Spleen (tissue), 11 donors: ENCODE measurements around the gene PNO1. TPM values are rescaled to one million over a fixed set of nuclear protein-coding genes. Genes with fewer than 3 reads are reported as not detected.

Source experiments
- DNase-seq: peaks from one replicate; pipeline ENCODE4 v3.0.0-alpha.2; 2020
- H3K27ac ChIP-seq, 8 donors: fragments of 200-600 bp; sonication (generic) in 7 of 8; 1 replicate in 4 of 8; 2 replicates in 4 of 8; pipeline versions ENCODE4 v1.5.0 to v1.8.0; 2016 to 2021; ENCODE audit warnings: inconsistent platforms in 4 of 8, mild to moderate bottlenecking in 4 of 8, moderate library complexity in 1 of 8
- H3K27me3 ChIP-seq, 7 donors: fragments of 200-600 bp; sonication (generic) in 6 of 7; replicated peaks in 1 of 7; 1 replicate in 4 of 7; 2 replicates in 3 of 7; pipeline versions ENCODE4 v1.5.0 to v1.8.0; 2016 to 2021; ENCODE audit warnings: inconsistent platforms in 3 of 7, mild to moderate bottlenecking in 1 of 7
- H3K36me3 ChIP-seq, 6 donors: fragments of 200-600 bp; sonication (generic) in 5 of 6; 1 replicate in 4 of 6; 2 replicates in 2 of 6; pipeline versions ENCODE4 v1.5.0 to v1.8.0; 2016 to 2021; ENCODE audit warnings: inconsistent platforms in 2 of 6
- H3K4me1 ChIP-seq, 6 donors: fragments of 200-600 bp; sonication (generic) in 5 of 6; 1 replicate in 3 of 6; 2 replicates in 3 of 6; pipeline versions ENCODE4 v1.5.0 to v1.8.0; 2016 to 2021; ENCODE audit warnings: inconsistent platforms in 3 of 6
- H3K4me3 ChIP-seq, 8 donors: fragments of 200-600 bp; sonication (generic) in 7 of 8; 1 replicate in 4 of 8; 2 replicates in 4 of 8; pipeline versions ENCODE4 v1.5.0 to v1.8.0; 2016 to 2021; ENCODE audit warnings: inconsistent platforms in 4 of 8, mild to moderate bottlenecking in 4 of 8, moderate library complexity in 2 of 8
- H3K9me3 ChIP-seq, 8 donors: fragments of 200-600 bp; sonication (generic) in 7 of 8; 1 replicate in 4 of 8; 2 replicates in 4 of 8; pipeline versions ENCODE4 v1.5.0 to v1.8.0; 2016 to 2021; ENCODE audit warnings: inconsistent platforms in 4 of 8
- POLR2A ChIP-seq, 3 donors: fragments of 450-650 bp; IDR thresholded peaks; one replicate each; pipeline ENCODE4 v1.5.1; 2017; ENCODE audit warnings: antibody characterized with exemption in 3 of 3, mild to moderate bottlenecking in 1 of 3
- POLR2AphosphoS5 ChIP-seq, 3 donors: sonication (generic); formaldehyde crosslinking; IDR thresholded peaks; one replicate each; pipeline ENCODE4 v1.5.1; 2017; ENCODE audit warnings: antibody characterized with exemption in 3 of 3
- WGBS, 5 donors: extraction: QIAGEN DNeasy Blood & Tissue Kit in 3 of 5; methylation state at CpG; one replicate each; pipeline versions ENCODE4 v1.1.5 to v1.1.7; 2013 to 2018; 5-methylcytosine and 5-hydroxymethylcytosine counted together
- intact Hi-C: fragments of 100-400 bp; cut with DNase I; formaldehyde crosslinking; loops from one replicate; pipeline ENCODE4 v1.15.0; 2023; ENCODE audit warnings: low total_unique reads
- polyA plus RNA-seq, 3 donors: library from polyadenylated mRNA; stranded (reverse); fragments of 200-250 nt; gene quantifications; one replicate each; pipeline ENCODE4 v1.2.1, GENCODE V29; 2013
- total RNA-seq, 7 donors: library from RNA; depleted of rRNA in 3 of 7; stranded (reverse); fragments of >200 nt in 3 of 7; fragmentation: NEBNext Ultra II Directional in 4 of 7; extraction: Animal tissue kit (Norgen Biotek cat#: 25700) in 4 of 7; gene quantifications; one replicate each; pipeline versions ENCODE4 v1.1.0 to v1.2.1, GENCODE V29; 2016 to 2021
- TF ChIP-seq, protein P1 (sequence below), 11 experiments: fragments of 200-600 bp in 7 of 11; fragments of 450-650 bp in 4 of 11; sonication (generic) in 4 of 11; IDR thresholded peaks in 8 of 11; conservative IDR thresholded peaks in 3 of 11; 1 replicate in 7 of 11; 2 replicates in 4 of 11; pipeline versions ENCODE4 v1.4.0 to v1.8.0; 2016 to 2021; ENCODE audit warnings: antibody characterized with exemption in 11 of 11, inconsistent platforms in 4 of 11, mild to moderate bottlenecking in 1 of 11
- donor health status: healthy with polysubstance abuse.
- donor health status: DM: no; HTN: no; CAD: no; lungs with moderate emphysema.
- donor health status: DM: no; HTN: no; CAD: no.
- donor health status: Bipolar disorder and iron deficiency.
- donor health status: healthy.
- donor health status: DM: no; HTN: no; CAD: no.
- donor health status: DM: yes; HTN: yes; CAD: no.

The PNO1 gene
- total and polyA plus RNA-seq, 10 donors = 5.4 to 13.5 (median 10.7) TPM

DNA sequence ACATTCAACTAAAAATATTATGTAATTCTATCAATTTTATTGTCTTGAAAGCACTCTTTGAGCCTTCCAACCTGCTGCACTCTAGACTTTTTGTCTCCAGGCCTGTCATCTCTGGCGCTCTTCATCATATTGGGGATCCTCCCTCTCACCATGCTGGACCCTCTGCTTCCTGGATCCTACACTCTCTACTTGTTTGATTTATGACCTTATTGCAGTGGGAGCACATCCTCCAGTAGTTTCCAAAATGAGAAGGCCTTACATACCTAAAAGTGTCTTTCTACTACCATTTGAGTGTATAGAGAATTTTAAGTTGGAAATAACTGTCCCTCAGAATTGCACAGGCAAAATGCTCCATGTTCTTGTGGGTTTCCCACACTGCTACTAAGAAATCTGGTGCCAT, 25.2 kb downstream of the PNO1 start:
- Histone ChIP-seq H3K4me3 (no peak overlapping the region), H3K36me3 (peaks cover 0 to 96% (median 32%) of the 10 kb centered on the region in 6 donors), H3K4me1 (peaks cover 0 to 26% (median 6%) of the 10 kb centered on the region in 6 donors), H3K9me3 (no peaks in the 10 kb centered on the region), H3K27ac (no peak overlapping the region), H3K27me3 (no peaks in the 10 kb centered on the region)
- TF ChIP-seq, protein P1, sequence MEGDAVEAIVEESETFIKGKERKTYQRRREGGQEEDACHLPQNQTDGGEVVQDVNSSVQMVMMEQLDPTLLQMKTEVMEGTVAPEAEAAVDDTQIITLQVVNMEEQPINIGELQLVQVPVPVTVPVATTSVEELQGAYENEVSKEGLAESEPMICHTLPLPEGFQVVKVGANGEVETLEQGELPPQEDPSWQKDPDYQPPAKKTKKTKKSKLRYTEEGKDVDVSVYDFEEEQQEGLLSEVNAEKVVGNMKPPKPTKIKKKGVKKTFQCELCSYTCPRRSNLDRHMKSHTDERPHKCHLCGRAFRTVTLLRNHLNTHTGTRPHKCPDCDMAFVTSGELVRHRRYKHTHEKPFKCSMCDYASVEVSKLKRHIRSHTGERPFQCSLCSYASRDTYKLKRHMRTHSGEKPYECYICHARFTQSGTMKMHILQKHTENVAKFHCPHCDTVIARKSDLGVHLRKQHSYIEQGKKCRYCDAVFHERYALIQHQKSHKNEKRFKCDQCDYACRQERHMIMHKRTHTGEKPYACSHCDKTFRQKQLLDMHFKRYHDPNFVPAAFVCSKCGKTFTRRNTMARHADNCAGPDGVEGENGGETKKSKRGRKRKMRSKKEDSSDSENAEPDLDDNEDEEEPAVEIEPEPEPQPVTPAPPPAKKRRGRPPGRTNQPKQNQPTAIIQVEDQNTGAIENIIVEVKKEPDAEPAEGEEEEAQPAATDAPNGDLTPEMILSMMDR (IDR thresholded peaks at IDR 0.05 in 8 of 11, conservative IDR thresholded peaks at IDR 0.05 in 3 of 11) = no peak
- TF ChIP-seq POLR2AphosphoS5 (IDR thresholded peaks at IDR 0.05) (peak in 1 of 3 donors; percentile 12), POLR2A (IDR thresholded peaks at IDR 0.05) (no peak)
- no peak for DNase-seq
- 97 to 100% (median 100%) methylated on average over 1 of the region's 1 CpG for WGBS, 5 donors
- intact Hi-C loops = loop anchor here (10.0 kb wide), 1 partner anchor 58 kb away; no protein-coding TSS in a partner anchor

DNA sequence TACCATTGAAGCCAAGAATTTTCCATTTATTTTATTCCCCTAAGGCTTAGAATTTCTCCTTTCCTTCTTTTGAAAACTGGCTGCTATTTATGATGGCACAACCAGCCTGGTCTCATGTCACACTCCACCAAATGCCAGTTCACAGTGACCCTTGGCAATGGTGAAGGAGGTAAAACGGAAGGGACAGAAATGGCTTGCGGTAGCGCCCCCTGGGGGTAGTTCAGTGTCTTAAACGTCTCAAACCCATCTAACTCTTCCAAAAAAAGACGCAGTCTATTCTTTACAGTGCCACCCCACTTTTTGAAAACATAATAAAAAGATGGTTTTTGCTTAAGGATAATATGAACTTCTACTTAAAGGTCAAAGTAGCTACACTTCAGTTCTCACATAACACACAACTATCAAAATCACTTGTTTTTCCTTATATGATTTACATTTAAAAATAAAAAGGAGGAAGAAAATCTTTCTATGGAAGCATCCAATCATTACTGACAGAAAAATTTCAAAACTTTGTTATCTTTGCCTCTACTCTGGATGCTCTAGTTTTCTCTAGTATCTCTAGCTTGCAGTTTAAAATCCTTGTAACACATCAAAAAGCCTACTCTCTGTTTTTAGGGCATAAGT, 28.0 kb downstream of the PNO1 start:
- DNase-seq = no peak
- intact Hi-C loops = loop anchor here (10.0 kb wide), 1 partner anchor 61 kb away; no protein-coding TSS in a partner anchor
- no peaks in the 10 kb centered on the region for H3K9me3 ChIP-seq
- H3K4me3 ChIP-seq = no peak overlapping the region
- peaks cover under 1 to 47% (median 27%) of the 10 kb centered on the region in 6 donors for H3K4me1 ChIP-seq
- 35 to 46% (median 41%) methylated on average over 5 of the region's 5 CpGs for WGBS, 5 donors
- H3K36me3 ChIP-seq = peaks cover 0 to 72% (median 19%) of the 10 kb centered on the region in 6 donors
- TF ChIP-seq POLR2AphosphoS5 (IDR thresholded peaks at IDR 0.05) = no peak
- TF ChIP-seq, protein P1 (IDR thresholded peaks at IDR 0.05 in 8 of 11, conservative IDR thresholded peaks at IDR 0.05 in 3 of 11) = peak in 10 of 11 experiments; percentile 24 to 67 (median 44)
- H3K27ac ChIP-seq = no peak overlapping the region
- no peaks in the 10 kb centered on the region for H3K27me3 ChIP-seq

GRCh38 chr2:68187329-68187728, 29.6 kb downstream of the PNO1 start:
- H3K36me3 ChIP-seq = peaks cover 0 to 57% (median 16%) of the 10 kb centered on the region in 6 donors
- H3K4me1 ChIP-seq = peaks cover 5 to 63% (median 38%) of the 10 kb centered on the region in 6 donors
- 23 to 49% (median 33%) methylated on average over 1 of the region's 1 CpG for WGBS, 5 donors
- no peaks in the 10 kb centered on the region for H3K9me3 ChIP-seq
- H3K4me3 ChIP-seq = no peak overlapping the region
- H3K27ac ChIP-seq = no peak overlapping the region
- DNase-seq = no peak
- TF ChIP-seq POLR2AphosphoS5 (IDR thresholded peaks at IDR 0.05) (no peak), POLR2A (IDR thresholded peaks at IDR 0.05) (no peak)
- TF ChIP-seq, protein P1 (IDR thresholded peaks at IDR 0.05 in 8 of 11, conservative IDR thresholded peaks at IDR 0.05 in 3 of 11) = no peak
- intact Hi-C loops = loop anchor here (10.0 kb wide), 1 partner anchor 63 kb away; no protein-coding TSS in a partner anchor
- no peaks in the 10 kb centered on the region for H3K27me3 ChIP-seq

DNA sequence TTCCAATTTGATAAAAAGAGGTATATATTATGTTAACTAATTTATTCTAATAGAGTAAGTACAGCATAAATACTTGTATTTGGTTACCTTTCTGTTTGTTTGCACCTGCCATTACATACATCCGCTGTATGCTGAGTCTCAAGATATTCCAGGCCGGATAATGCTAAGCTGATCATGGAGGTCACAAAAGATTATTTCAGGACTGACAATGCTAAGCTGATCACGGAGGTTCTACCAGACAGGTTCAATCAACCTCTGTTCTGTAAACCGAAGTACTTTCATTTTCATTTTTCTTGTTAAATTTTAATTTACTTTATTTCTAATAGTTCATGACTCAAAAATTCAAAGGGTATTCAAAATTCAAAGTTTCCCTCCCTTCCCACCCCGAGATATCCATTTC, 31.1 kb downstream of the PNO1 start:
- intact Hi-C loops = loop anchor here (10.0 kb wide), 1 partner anchor 64 kb away; no protein-coding TSS in a partner anchor

More for the DNA sequence above, 31.1 kb downstream of the PNO1 start:
- no peak for DNase-seq
- Histone ChIP-seq H3K4me3 (no peak overlapping the region), H3K36me3 (peaks cover 0 to 42% (median 7%) of the 10 kb centered on the region in 6 donors), H3K27ac (peak overlapping the region in 2 of 8 donors; percentile 15 to 42), H3K27me3 (no peaks in the 10 kb centered on the region), H3K9me3 (no peaks in the 10 kb centered on the region), H3K4me1 (peaks cover 5 to 78% (median 49%) of the 10 kb centered on the region in 6 donors)
- WGBS, 5 donors = 44 to 62% (median 52%) methylated on average over 5 of the region's 5 CpGs
- no peak for TF ChIP-seq POLR2A (IDR thresholded peaks at IDR 0.05)
- TF ChIP-seq, protein P1 (IDR thresholded peaks at IDR 0.05 in 8 of 11, conservative IDR thresholded peaks at IDR 0.05 in 3 of 11) = no peak
- TF ChIP-seq POLR2AphosphoS5 (IDR thresholded peaks at IDR 0.05) = no peak
